GM12872 (cell line): ENCODE data around the gene TAB2.

Experiments
- TF ChIP-seq, protein P1 (sequence below): IDR thresholded peaks from 3 replicates; pipeline ENCODE4 v1.5.1; 2011; ENCODE audit warnings: low read depth, mild to moderate bottlenecking, low read length, moderate library complexity; ENCODE audit not compliant: insufficient read depth

TAB2 gene

DNA sequence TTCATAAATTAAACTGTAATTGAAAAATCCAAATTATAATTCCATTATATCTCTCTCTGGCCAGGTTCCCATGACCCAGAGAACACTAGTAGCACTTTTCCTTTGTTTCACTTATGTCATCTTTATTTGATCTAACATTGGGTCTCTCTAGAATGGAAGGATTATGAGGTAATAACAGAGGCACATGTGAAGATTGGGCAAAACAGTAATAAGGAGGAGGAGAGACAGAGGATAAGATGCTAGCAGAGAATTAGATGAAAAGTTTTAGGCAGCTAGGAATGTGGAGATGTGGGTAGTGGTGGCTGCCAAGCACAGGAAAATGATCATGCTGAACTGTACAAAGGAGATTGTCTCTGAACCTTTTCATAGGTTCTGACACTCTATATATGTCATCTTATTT, 3.3 kb downstream of the TAB2 start:
- TF ChIP-seq, protein P1, sequence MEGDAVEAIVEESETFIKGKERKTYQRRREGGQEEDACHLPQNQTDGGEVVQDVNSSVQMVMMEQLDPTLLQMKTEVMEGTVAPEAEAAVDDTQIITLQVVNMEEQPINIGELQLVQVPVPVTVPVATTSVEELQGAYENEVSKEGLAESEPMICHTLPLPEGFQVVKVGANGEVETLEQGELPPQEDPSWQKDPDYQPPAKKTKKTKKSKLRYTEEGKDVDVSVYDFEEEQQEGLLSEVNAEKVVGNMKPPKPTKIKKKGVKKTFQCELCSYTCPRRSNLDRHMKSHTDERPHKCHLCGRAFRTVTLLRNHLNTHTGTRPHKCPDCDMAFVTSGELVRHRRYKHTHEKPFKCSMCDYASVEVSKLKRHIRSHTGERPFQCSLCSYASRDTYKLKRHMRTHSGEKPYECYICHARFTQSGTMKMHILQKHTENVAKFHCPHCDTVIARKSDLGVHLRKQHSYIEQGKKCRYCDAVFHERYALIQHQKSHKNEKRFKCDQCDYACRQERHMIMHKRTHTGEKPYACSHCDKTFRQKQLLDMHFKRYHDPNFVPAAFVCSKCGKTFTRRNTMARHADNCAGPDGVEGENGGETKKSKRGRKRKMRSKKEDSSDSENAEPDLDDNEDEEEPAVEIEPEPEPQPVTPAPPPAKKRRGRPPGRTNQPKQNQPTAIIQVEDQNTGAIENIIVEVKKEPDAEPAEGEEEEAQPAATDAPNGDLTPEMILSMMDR = no peak

DNA sequence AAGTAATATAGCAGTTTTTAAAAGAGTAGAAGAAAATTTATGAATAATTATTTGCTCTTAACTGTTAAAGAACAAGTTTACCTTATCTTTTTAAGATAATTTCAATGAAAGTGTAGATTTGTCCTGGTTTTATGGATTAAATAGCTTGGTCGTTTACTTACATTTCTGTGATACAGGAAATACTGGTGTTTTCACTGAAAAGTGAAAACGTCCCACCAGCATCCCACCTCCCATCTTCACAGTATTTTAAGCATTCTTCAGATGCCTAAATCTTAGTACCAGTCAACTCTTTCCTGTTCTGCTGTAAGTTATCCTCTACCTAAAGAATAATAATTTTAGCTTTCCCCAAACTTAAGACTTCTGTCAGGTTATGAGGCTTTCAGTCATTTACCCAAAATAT, 5.8 kb downstream of the TAB2 start:
- TF ChIP-seq, protein P1 = no peak

DNA sequence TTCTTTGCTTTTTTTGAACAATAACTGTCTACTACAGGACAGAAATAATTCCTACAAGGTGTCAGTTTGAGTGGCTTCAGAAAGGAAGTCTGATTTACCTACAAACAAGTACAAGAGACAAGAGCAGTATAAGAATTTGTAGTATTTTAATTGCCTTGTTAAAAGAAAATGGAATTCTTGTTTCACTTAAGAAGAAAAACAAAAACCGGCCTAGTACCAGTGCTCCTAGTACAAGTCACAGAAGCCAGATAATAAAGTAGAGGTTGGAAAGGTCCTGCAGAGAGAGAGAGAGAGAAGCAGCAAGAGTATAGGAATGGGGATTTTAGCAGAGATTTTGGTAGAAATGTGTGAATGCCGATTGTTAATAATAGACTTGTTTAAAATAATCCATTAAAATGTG, 6.4 kb downstream of the TAB2 start:
- TF ChIP-seq, protein P1 = no peak

DNA sequence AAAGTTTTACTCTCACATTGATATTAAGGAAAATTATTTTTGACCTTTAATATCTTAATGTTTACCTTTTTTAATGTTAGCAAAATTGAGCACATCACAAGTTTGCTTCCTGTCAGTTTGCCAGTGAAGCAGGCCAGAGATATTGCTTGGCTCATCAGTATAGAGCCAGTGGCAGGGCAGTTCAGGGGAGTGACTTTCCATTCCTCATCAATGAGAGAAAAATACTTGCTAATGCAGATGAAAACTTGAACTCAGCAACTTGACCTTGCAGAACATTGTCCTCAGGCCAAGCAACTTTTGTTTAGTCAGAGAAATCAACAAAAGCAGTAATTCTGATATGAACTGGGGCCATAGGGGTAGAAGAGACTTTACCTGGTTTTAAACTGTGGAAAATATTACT, 6.9 kb downstream of the TAB2 start:
- TF ChIP-seq, protein P1 = no peak

DNA sequence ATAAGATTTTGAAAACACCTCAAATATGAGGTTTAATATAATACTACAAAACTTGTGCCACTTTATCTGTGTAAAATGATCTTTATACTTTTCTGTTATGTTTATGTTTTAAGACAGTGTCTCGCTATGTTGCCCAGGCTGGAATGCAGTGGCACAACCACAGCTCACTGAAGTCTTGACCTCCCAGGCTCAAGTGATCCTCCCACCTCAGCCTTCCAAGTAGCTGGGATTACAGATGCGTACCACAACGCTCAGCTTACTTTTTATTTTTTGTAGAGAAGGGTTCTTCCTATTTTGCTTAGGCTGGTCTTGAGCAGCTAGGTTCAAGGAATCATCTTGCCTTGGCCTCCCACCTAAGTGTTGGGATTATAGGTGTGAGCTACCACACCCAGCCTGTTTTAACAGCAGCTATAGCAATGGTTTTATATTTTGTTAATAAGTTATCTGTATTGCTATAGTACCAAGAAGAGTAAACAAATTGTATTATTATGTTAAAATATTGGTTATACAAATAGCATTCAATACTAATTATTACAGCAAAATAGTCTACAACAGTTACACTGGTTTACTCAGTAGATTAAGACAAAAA, 8.2 kb downstream of the TAB2 start:
- TF ChIP-seq, protein P1 = no peak

DNA sequence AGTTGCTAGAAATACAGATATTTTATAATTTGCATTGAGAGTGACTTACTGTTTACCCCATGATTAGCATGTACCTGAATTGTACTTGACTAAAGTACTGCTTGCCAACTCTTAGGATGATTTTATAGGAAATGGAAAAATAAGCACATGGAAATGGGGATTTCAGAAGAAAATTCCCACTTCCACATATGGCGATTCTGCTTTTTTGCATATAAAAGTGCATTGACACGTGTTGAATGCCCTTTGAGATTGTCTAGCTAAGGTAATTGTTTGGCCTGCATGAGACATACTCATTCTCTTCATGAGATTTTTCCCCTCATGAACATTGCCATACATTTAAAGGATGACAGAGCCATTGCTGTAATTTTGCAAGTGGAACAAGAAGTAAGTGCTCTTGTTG, 10.1 kb downstream of the TAB2 start:
- TF ChIP-seq, protein P1 = no peak

DNA sequence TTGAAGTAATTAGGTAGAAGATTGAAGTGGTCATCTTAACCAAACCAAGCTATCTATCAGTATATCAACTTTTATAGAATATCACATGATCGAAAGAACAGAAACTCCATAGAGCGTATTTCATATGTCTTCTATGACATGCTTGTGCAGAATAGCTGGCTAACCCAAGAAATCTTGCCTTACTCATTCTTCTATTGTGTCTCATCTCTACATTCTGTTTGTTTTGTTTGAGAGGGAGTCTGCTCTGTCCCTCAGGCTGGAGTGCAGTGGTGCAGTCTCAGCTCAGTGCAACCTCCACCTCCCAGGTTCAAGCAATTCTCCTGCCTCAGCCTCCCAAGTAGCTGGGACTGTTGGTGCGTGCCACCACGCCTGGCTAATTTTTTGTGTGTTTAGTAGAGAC, 10.6 kb downstream of the TAB2 start:
- TF ChIP-seq, protein P1 = no peak
